Keratinocyte (primary cell): ENCODE data around the gene THRB. TPM values are rescaled to one million over a fixed set of nuclear protein-coding genes. Genes with fewer than 3 reads are reported as not detected.
A peak's percentile ranks its signal among the peaks of the same experiment; 100 is the strongest.

Experiments used
- DNase-seq: peaks from one replicate; pipeline ENCODE4 v3.0.0-alpha.2; 2011; ENCODE audit warnings: low read depth, missing footprints, low spot score
- FAIRE-seq: peaks from 2 replicates; lab custom pipeline; 2011; peaks lifted over from hg19 to GRCh38; lab: Jason Lieb, UNC
- H2AFZ ChIP-seq: 2 replicates; pipeline ENCODE4 v1.6.0; 2012; ENCODE audit warnings: low read length, control low read depth, inconsistent platforms; ENCODE audit not compliant: control insufficient read depth
- H3K27ac ChIP-seq: 2 replicates; pipeline ENCODE4 v1.5.1; 2011; ENCODE audit warnings: low read length; ENCODE audit not compliant: control insufficient read depth, insufficient read depth
- H3K27me3 ChIP-seq: 3 replicates; pipeline ENCODE4 v1.6.0; 2011; ENCODE audit warnings: low read length; ENCODE audit not compliant: control insufficient read depth, insufficient read depth; ENCODE audit errors: extremely low read depth
- H3K36me3 ChIP-seq, 2 experiments: 2 replicates in 1 of 2; 3 replicates in 1 of 2; pipeline ENCODE4 v1.5.1; 2011; ENCODE audit warnings: low read length in 2 of 2, mild to moderate bottlenecking in 1 of 2; ENCODE audit not compliant: control insufficient read depth in 2 of 2, insufficient read depth in 2 of 2; ENCODE audit errors: extremely low read depth in 1 of 2
- H3K4me1 ChIP-seq: 3 replicates; pipeline ENCODE4 v1.5.1; 2011; ENCODE audit warnings: low read length; ENCODE audit not compliant: control insufficient read depth, insufficient read depth; ENCODE audit errors: extremely low read depth
- H3K4me2 ChIP-seq: 3 replicates; pipeline ENCODE4 v1.6.0; 2011; ENCODE audit warnings: low read depth, low read length; ENCODE audit not compliant: control insufficient read depth, insufficient read depth; ENCODE audit errors: extremely low read depth
- H3K4me3 ChIP-seq, 3 experiments: fragments of 200-600 bp in 1 of 3; sonication (generic) in 1 of 3; 2 replicates in 2 of 3; 3 replicates in 1 of 3; pipeline ENCODE4 v1.5.1; 2011 to 2016; ENCODE audit warnings: low read length in 3 of 3, mild to moderate bottlenecking in 3 of 3, control low read depth in 2 of 3, inconsistent platforms in 1 of 3, low read depth in 1 of 3, mixed read lengths in 1 of 3, mixed run types in 1 of 3, moderate library complexity in 1 of 3; ENCODE audit not compliant: control insufficient read depth in 2 of 3, insufficient read depth in 2 of 3; ENCODE audit errors: extremely low read depth in 1 of 3
- H3K79me2 ChIP-seq: 2 replicates; pipeline ENCODE4 v1.6.0; 2012; ENCODE audit warnings: low read length; ENCODE audit not compliant: control insufficient read depth, insufficient read depth
- H3K9ac ChIP-seq: 3 replicates; pipeline ENCODE4 v1.6.0; 2011; ENCODE audit warnings: low read length; ENCODE audit not compliant: control insufficient read depth, insufficient read depth; ENCODE audit errors: extremely low read depth
- H3K9me1 ChIP-seq: 3 replicates; pipeline ENCODE4 v1.6.0; 2011; ENCODE audit warnings: low read length; ENCODE audit not compliant: control insufficient read depth, insufficient read depth; ENCODE audit errors: extremely low read depth
- H3K9me3 ChIP-seq: 2 replicates; pipeline ENCODE4 v1.5.1; 2012; ENCODE audit warnings: low read depth, low read length; ENCODE audit not compliant: control insufficient read depth
- H4K20me1 ChIP-seq: 3 replicates; pipeline ENCODE4 v1.6.0; 2011; ENCODE audit warnings: low read length; ENCODE audit not compliant: control insufficient read depth, insufficient read depth; ENCODE audit errors: extremely low read depth
- CTCF ChIP-seq, 3 experiments: IDR thresholded peaks in 1 of 3; conservative IDR thresholded peaks in 1 of 3; optimal IDR thresholded peaks in 1 of 3; 2 replicates in 2 of 3; 3 replicates in 1 of 3; pipeline versions ENCODE3 to v1.5.1; 2011; ENCODE audit warnings: low read length in 3 of 3, mild to moderate bottlenecking in 3 of 3, moderate library complexity in 2 of 3, control low read depth in 1 of 3, inconsistent platforms in 1 of 3; ENCODE audit not compliant: insufficient read depth in 2 of 3; ENCODE audit errors: extremely low read depth in 1 of 3
- EZH2 ChIP-seq: IDR thresholded peaks from one replicate; pipeline ENCODE4 v1.6.1; 2012; ENCODE audit warnings: inconsistent platforms, mild to moderate bottlenecking, low read length, moderate library complexity
- dilution Hi-C: fragments of 300-500 bp; cut with MboI; formaldehyde crosslinking; loops from one replicate; pipeline ENCODE4 v1.7.0; 2020; ENCODE audit warnings: low sequenced_read_pairs; ENCODE audit not compliant: extremely low pct_ligation_motif_present
- polyA plus RNA-seq, 5 experiments: library from polyadenylated mRNA; depleted of rRNA in 3 of 5; stranded (reverse) in 3 of 5; stranded (forward) in 1 of 5; unstranded in 1 of 5; fragments of >200 nt; gene quantifications; 1 replicate in 1 of 5; 2 replicates in 3 of 5; 3 replicates in 1 of 5; pipeline versions ENCODE4 v1.2.1 to v1.2.3, GENCODE V29; 2011 to 2012; ENCODE audit warnings: missing spikeins in 2 of 5, low read depth in 1 of 5, low replicate concordance in 1 of 5

The THRB gene
- polyA plus RNA-seq, 1 donor (not counting 4 experiments of a cell fraction or from before 2014, with no cell fraction given): 2.6 TPM

- Histone ChIP-seq H3K27me3 (no peaks in the 10 kb centered on the region), H2AFZ (no peak overlapping the region), H3K4me3 (no peak overlapping the region), H3K27ac (no peak overlapping the region), H3K79me2 (no peaks in the 10 kb centered on the region), H3K9ac (no peak overlapping the region), H3K36me3 (no peaks in the 10 kb centered on the region), H3K4me1 (peaks cover 5% of the 10 kb centered on the region), H3K9me3 (no peaks in the 10 kb centered on the region), H3K9me1 (no peaks in the 10 kb centered on the region), H4K20me1 (no peaks in the 10 kb centered on the region), H3K4me2 (no peak overlapping the region)
- TF ChIP-seq CTCF (optimal IDR thresholded peaks at IDR 0.05 in 1 of 3, IDR thresholded peaks at IDR 0.05 in 1 of 3, conservative IDR thresholded peaks at IDR 0.05 in 1 of 3; ENCODE audit: extremely low read depth in 1 of 3, insufficient read depth in 2 of 3, low read length in 3 of 3): no peak
- no peak for TF ChIP-seq EZH2
- FAIRE-seq: no peak
- dilution Hi-C loops: no loop called here
- no peak for DNase-seq
Observed at GRCh38 chr3:24352893-24353553, 141.6 kb downstream of the THRB start.

GRCh38 chr3:24351779-24352469 is 142.7 kb downstream of the THRB start:
- dilution Hi-C loops: no loop called here
- no peak overlapping the region for H3K9ac ChIP-seq
- no peaks in the 10 kb centered on the region for H3K9me3 ChIP-seq
- H3K36me3 ChIP-seq: no peaks in the 10 kb centered on the region
- H3K4me2 ChIP-seq: no peak overlapping the region
- no peak overlapping the region for H2AFZ ChIP-seq
- H3K9me1 ChIP-seq: no peaks in the 10 kb centered on the region
- H3K4me3 ChIP-seq: no peak overlapping the region
- no peaks in the 10 kb centered on the region for H4K20me1 ChIP-seq
- no peaks in the 10 kb centered on the region for H3K27me3 ChIP-seq
- H3K27ac ChIP-seq: no peak overlapping the region
- FAIRE-seq (peak; percentile 52), DNase-seq (no peak)
- TF ChIP-seq EZH2 (no peak), CTCF (optimal IDR thresholded peaks at IDR 0.05 in 1 of 3, IDR thresholded peaks at IDR 0.05 in 1 of 3, conservative IDR thresholded peaks at IDR 0.05 in 1 of 3; ENCODE audit: extremely low read depth in 1 of 3, insufficient read depth in 2 of 3, low read length in 3 of 3) (no peak)
- peaks cover 5% of the 10 kb centered on the region for H3K4me1 ChIP-seq
- no peaks in the 10 kb centered on the region for H3K79me2 ChIP-seq
